Measurements from ENCODE around the gene GPRC5C.
"Not testable (repeated sequence)": the region's sequence is repeated elsewhere in the genome, so short reads cannot be mapped to it uniquely, and the experiment has no call there.

Gene GPRC5C

DNA sequence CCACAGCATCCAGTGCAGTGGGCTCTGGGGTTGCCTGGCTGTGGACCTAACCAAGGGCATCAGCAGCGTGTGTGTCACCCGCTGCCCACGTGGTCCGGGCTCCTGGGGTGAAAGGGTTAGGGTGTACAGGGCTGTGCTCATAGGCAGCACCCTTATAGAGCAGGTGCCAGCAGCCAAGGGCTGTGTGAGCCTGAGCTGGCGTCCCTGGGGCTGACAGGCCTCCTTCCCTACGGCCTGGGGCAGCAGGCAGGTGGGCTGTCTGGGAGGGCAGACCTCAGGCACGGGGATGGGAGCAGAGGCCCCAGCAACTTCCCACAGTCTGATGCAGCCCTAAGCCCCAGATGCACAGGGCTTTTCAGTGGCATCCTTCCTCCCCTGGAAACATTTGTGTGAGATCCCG is 48.4 kb downstream of the GPRC5C start:
- H3K4me3 ChIP-seq (ENCODE audit: low read depth, low read length) = no peak overlapping the region
- no peak for DNase-seq (ENCODE audit: low read depth)
- TF ChIP-seq, protein P1, sequence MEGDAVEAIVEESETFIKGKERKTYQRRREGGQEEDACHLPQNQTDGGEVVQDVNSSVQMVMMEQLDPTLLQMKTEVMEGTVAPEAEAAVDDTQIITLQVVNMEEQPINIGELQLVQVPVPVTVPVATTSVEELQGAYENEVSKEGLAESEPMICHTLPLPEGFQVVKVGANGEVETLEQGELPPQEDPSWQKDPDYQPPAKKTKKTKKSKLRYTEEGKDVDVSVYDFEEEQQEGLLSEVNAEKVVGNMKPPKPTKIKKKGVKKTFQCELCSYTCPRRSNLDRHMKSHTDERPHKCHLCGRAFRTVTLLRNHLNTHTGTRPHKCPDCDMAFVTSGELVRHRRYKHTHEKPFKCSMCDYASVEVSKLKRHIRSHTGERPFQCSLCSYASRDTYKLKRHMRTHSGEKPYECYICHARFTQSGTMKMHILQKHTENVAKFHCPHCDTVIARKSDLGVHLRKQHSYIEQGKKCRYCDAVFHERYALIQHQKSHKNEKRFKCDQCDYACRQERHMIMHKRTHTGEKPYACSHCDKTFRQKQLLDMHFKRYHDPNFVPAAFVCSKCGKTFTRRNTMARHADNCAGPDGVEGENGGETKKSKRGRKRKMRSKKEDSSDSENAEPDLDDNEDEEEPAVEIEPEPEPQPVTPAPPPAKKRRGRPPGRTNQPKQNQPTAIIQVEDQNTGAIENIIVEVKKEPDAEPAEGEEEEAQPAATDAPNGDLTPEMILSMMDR (IDR thresholded peaks at IDR 0.05; ENCODE audit: insufficient read depth, low read depth, low read length, missing control alignments) = no peak

DNA sequence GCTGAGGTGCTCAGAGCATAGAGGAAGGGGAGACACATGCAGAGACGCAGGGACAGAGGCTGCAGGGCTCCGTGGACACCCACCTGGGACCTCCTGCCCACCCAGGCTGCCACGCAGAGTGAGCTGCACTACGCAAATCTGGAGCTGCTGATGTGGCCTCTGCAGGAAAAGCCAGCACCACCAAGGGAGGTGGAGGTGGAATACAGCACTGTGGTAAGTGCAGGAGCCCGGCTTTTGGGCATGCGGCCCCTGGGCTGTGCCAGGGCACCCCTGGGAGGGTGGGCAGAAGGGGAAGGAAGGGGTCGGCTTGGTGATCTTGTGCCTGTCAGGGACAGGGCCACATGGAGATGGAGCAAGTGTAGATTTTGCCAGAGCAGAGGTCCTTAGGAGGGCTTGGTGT is 49.7 kb downstream of the GPRC5C start:
- TF ChIP-seq, protein P1 (IDR thresholded peaks at IDR 0.05; ENCODE audit: insufficient read depth, low read depth, low read length, missing control alignments) = no peak
- no peak overlapping the region for H3K4me3 ChIP-seq (ENCODE audit: low read depth, low read length)
- no peak for DNase-seq (ENCODE audit: low read depth)

DNA sequence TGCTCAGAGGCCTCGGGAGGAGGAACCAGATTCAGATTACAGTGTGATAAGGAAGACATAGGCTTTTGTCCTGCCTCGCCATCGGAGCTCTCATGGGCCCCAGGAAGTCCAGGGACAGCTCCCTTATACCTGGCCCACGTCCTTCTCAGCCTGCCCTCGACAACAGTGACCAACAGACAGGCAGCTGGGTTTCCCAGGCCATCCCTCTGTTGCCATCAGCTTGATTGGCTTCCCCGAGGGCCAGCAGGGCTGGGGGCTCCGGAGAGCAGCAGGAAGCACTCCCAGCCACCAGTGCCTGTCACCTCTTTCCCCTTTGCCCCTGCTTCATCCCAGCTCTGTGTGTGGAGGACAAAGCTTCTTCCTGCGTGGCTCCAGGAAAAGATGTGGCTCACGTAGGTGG is 52.2 kb downstream of the GPRC5C start:
- DNase-seq (ENCODE audit: low read depth) = no peak
- no peak overlapping the region for H3K4me3 ChIP-seq (ENCODE audit: low read depth, low read length)
- TF ChIP-seq, protein P1 (IDR thresholded peaks at IDR 0.05; ENCODE audit: insufficient read depth, low read depth, low read length, missing control alignments) = no peak

DNA sequence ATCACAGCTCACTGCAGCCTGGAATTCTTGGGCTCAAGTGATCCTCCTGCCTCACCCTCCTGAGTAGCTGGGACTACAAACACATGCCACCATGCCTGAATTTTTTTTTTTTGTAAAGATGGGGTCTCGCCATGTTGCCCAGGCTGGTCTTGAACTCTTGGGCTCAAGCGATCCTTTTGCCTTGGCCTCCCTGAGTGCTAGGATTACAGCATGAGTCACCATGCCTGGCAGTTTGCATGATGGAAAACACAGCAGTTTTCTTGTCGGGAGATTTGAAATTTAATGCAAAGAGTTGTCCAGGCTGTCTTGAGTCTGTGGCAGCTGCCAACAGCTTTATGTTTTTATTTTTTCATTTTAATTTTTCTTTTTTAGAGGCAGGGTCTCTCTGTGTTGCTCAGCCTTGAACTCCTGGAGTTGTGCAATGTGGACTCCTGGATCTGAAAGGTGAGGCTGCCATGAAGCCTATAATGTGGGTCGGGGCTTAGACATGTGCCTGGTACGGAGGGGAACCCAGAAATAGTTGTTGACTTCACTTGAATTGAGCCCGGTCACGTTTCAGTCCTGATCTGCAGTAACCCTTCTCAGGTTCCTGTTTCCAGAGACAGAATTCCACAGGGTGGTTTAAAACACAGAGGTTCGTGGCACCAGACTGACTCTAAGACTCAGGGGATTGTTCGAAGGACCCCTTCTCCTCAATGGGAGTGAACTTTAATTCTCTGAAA is 53.3 kb downstream of the GPRC5C start:
- H3K4me3 ChIP-seq (ENCODE audit: low read depth, low read length) = no peak overlapping the region
- TF ChIP-seq, protein P1 (IDR thresholded peaks at IDR 0.05; ENCODE audit: insufficient read depth, low read depth, low read length, missing control alignments) = no peak
- DNase-seq (ENCODE audit: low read depth) = no peak

DNA sequence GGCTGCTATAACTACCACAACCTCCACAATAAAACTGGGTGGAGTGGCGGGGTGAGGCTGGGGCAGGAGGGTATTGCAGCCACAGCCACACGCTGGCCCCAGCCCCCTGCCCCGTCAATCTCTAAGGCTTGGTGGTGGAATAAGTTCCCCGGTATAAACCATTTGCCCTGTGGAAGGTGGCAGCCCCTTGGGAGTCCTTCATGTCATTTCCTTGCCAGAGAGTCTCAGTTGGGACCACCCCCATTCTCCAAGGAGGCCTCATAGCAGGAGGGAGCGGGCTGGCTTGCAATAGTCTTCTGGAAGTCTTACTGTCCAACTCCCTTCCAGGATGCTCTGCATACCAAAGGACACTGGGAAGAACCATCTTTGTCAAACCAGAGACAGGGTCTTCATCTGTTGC is 54.0 kb downstream of the GPRC5C start:
- TF ChIP-seq, protein P1 (IDR thresholded peaks at IDR 0.05; ENCODE audit: insufficient read depth, low read depth, low read length, missing control alignments) = no peak
- no peak overlapping the region for H3K4me3 ChIP-seq (ENCODE audit: low read depth, low read length)
- DNase-seq (ENCODE audit: low read depth) = no peak

DNA sequence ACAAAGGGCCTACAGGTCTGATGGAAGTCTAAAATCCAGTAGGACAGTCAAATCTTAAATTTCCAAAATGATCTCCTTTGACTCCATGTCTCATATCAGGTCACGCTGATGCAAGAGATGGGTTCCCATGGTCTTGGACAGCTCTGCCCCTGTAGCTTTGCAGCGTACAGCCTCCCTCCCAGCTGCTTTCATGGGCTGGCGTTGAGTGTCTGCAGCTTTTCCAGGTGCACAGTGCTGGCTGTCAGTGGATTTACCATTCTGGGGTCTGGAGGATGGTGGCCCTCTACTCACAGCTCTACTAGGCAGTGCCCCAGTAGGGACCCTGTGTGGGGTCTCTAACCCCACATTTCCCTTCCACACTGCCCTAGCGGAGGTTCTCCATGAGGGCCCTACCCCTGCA is 56.4 kb downstream of the GPRC5C start:
- DNase-seq (ENCODE audit: low read depth); H3K4me3 ChIP-seq (ENCODE audit: low read depth, low read length): not testable (repeated sequence)

DNA sequence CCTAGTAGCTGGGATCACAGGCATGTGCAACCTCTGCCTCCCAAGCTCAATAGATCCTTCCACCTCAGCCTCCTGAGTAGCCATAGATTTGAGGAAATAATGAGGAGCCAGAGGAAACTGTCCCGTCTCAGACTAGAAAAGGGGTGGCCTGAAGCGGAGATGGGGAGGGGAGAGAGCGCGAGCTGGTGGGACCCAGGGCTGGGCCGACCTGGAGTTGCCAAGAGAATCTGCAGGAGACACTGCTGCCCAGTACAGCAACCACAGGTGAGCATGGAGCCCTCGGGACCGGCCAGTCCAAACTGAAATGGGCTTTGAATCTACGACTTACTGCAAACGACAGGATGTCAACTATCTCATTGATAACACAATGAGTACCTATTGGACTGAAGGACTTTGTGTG is 58.8 kb downstream of the GPRC5C start:
- H3K4me3 ChIP-seq (ENCODE audit: low read depth, low read length) = no peak overlapping the region
- TF ChIP-seq, protein P1 (IDR thresholded peaks at IDR 0.05; ENCODE audit: insufficient read depth, low read depth, low read length, missing control alignments) = no peak
- no peak for DNase-seq (ENCODE audit: low read depth)
